Panc1 (cell line): ENCODE results near the gene CISD1. TPM values are rescaled to one million over a fixed set of nuclear protein-coding genes. Genes with fewer than 3 reads are reported as not detected.

Experiments
- ATAC-seq: fragments of 200-7000 bp; cut with Tn5 transposase; 2 replicates; pipeline ENCODE4 v1.9.1; 2020; ENCODE audit warnings: mild to moderate bottlenecking, moderate library complexity
- BruUV-seq: library from RNA; stranded (reverse); fragments of 400-500 nt; replicated peaks from 2 replicates; lab custom pipeline; 2021; lab: Mats Ljungman, UMichigan
- CTCF ChIA-PET: fragments of 300-600 bp; sonication (Branson Sonifier 250); formaldehyde crosslinking; loops from one replicate; lab custom pipeline; 2022; ENCODE audit warnings: antibody characterized with exemption; lab: Charles Lee
- POLR2A ChIA-PET: fragments of 300-600 bp; sonication (Branson Sonifier 250); formaldehyde crosslinking; loops from one replicate; lab custom pipeline; 2022; ENCODE audit warnings: antibody characterized with exemption; lab: Charles Lee
- DNase-seq: peaks from one replicate; pipeline ENCODE4 v3.0.0-alpha.2; 2010; ENCODE audit warnings: low read depth, low spot score
- H3K27ac ChIP-seq: 2 replicates; pipeline ENCODE4 v1.5.1; 2011; ENCODE audit warnings: mild to moderate bottlenecking, low read length, inconsistent platforms
- H3K27me3 ChIP-seq: fragments of 200-500 bp; sonication (Bioruptor generic); 2 replicates; pipeline ENCODE4 v1.6.0; 2014; ENCODE audit warnings: low read length, inconsistent platforms; ENCODE audit not compliant: control insufficient read depth, insufficient read depth
- H3K36me3 ChIP-seq: fragments of 200-500 bp; sonication (Bioruptor generic); 2 replicates; pipeline ENCODE4 v1.5.1; 2014; ENCODE audit warnings: inconsistent platforms, mild to moderate bottlenecking, low read length, moderate library complexity; ENCODE audit not compliant: control insufficient read depth, insufficient read depth
- H3K4me1 ChIP-seq: 2 replicates; pipeline ENCODE4 v1.5.1; 2011; ENCODE audit warnings: inconsistent platforms, mild to moderate bottlenecking, low read length, moderate library complexity; ENCODE audit not compliant: control insufficient read depth, insufficient read depth
- H3K4me3 ChIP-seq, 2 experiments: 2 replicates each; pipeline ENCODE4 v1.5.1; 2011 to 2012; ENCODE audit warnings: low read depth in 2 of 2, low read length in 2 of 2, mild to moderate bottlenecking in 2 of 2, inconsistent platforms in 1 of 2, moderate library complexity in 1 of 2
- H3K9me3 ChIP-seq: fragments of 200-500 bp; sonication (Bioruptor generic); 2 replicates; pipeline ENCODE4 v1.5.1; 2014; ENCODE audit warnings: low read depth, mild to moderate bottlenecking, inconsistent platforms, low read length, moderate library complexity; ENCODE audit not compliant: control insufficient read depth, insufficient read depth
- POLR2AphosphoS5 ChIP-seq: IDR thresholded peaks from 2 replicates; pipeline ENCODE4 v1.6.1; 2012; ENCODE audit warnings: mild to moderate bottlenecking, low read depth, low read length, moderate library complexity
- SIN3A ChIP-seq: IDR thresholded peaks from 2 replicates; pipeline ENCODE4 v1.6.1; 2012; ENCODE audit warnings: low read depth, mild to moderate bottlenecking, low read length, moderate library complexity, borderline replicate concordance; ENCODE audit not compliant: insufficient read depth
- TCF7L2 ChIP-seq: IDR thresholded peaks from 2 replicates; pipeline ENCODE4 v1.6.1; 2011; ENCODE audit warnings: mild to moderate bottlenecking, low read depth, low read length, inconsistent platforms
- in situ Hi-C: cut with HindIII; loops from 2 replicates; pipeline ENCODE4 v1.10.0; 2016; ENCODE audit warnings: low sequenced_read_pairs, low pct_unique_long_range_greater_than_20kb
- intact Hi-C: fragments of 100-400 bp; cut with micrococcal nuclease; formaldehyde crosslinking; loops from one replicate; pipeline ENCODE4 v1.10.0; 2022; ENCODE audit not compliant: unreplicated experiment
- total RNA-seq: library from RNA; stranded (reverse); gene quantifications from one replicate; pipeline ENCODE4 v1.2.1, GENCODE V29; 2021; ENCODE audit not compliant: unreplicated experiment
- TF ChIP-seq, protein P1 (sequence below): fragments of 450-650 bp; IDR thresholded peaks from 2 replicates; pipeline ENCODE4 v1.5.1; 2017; ENCODE audit warnings: mild to moderate bottlenecking
- TF ChIP-seq, protein P2 (sequence below), 2 experiments: IDR thresholded peaks; 2 replicates each; pipeline ENCODE4 v1.6.1; 2011 to 2012; ENCODE audit warnings: low read depth in 2 of 2, control low read depth in 1 of 2, low read length in 1 of 2, mild to moderate bottlenecking in 1 of 2, moderate library complexity in 1 of 2; ENCODE audit not compliant: insufficient read depth in 1 of 2

The CISD1 gene
- total RNA-seq, 1 experiment from 2014 or later, result 64.1 TPM

DNA sequence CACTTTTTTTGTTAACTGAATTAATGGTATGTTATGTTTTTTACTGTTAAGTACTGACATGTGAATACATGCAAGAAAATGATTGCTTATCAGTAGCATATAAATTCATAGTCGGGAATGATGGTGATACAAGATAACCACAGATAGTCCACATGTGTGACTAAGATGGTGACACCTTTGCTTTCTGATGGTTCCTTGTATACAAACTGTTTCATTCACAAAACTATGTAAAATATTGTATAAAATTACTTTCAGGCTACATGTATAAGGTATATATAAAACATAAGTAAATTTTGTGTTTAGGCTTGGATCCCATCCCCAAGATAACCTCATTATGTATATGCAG is 10.0 kb downstream of the CISD1 start:
- no peaks in the 10 kb centered on the region for H3K27me3 ChIP-seq
- intact Hi-C loops (no loop called here), in situ Hi-C loops (no loop called here)
- H3K9me3 ChIP-seq, result no peaks in the 10 kb centered on the region
- ChIA-PET POLR2A (no interaction called here), CTCF (no interaction called here)
- TF ChIP-seq SIN3A (no peak), POLR2AphosphoS5 (no peak), TCF7L2 (no peak)
- TF ChIP-seq, protein P1, sequence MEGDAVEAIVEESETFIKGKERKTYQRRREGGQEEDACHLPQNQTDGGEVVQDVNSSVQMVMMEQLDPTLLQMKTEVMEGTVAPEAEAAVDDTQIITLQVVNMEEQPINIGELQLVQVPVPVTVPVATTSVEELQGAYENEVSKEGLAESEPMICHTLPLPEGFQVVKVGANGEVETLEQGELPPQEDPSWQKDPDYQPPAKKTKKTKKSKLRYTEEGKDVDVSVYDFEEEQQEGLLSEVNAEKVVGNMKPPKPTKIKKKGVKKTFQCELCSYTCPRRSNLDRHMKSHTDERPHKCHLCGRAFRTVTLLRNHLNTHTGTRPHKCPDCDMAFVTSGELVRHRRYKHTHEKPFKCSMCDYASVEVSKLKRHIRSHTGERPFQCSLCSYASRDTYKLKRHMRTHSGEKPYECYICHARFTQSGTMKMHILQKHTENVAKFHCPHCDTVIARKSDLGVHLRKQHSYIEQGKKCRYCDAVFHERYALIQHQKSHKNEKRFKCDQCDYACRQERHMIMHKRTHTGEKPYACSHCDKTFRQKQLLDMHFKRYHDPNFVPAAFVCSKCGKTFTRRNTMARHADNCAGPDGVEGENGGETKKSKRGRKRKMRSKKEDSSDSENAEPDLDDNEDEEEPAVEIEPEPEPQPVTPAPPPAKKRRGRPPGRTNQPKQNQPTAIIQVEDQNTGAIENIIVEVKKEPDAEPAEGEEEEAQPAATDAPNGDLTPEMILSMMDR, result no peak
- TF ChIP-seq, protein P2, sequence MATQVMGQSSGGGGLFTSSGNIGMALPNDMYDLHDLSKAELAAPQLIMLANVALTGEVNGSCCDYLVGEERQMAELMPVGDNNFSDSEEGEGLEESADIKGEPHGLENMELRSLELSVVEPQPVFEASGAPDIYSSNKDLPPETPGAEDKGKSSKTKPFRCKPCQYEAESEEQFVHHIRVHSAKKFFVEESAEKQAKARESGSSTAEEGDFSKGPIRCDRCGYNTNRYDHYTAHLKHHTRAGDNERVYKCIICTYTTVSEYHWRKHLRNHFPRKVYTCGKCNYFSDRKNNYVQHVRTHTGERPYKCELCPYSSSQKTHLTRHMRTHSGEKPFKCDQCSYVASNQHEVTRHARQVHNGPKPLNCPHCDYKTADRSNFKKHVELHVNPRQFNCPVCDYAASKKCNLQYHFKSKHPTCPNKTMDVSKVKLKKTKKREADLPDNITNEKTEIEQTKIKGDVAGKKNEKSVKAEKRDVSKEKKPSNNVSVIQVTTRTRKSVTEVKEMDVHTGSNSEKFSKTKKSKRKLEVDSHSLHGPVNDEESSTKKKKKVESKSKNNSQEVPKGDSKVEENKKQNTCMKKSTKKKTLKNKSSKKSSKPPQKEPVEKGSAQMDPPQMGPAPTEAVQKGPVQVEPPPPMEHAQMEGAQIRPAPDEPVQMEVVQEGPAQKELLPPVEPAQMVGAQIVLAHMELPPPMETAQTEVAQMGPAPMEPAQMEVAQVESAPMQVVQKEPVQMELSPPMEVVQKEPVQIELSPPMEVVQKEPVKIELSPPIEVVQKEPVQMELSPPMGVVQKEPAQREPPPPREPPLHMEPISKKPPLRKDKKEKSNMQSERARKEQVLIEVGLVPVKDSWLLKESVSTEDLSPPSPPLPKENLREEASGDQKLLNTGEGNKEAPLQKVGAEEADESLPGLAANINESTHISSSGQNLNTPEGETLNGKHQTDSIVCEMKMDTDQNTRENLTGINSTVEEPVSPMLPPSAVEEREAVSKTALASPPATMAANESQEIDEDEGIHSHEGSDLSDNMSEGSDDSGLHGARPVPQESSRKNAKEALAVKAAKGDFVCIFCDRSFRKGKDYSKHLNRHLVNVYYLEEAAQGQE (IDR thresholded peaks at IDR 0.05; ENCODE audit: insufficient read depth in 1 of 2, low read depth in 2 of 2, low read length in 1 of 2), result no peak
- peaks cover 16% of the 10 kb centered on the region for H3K4me1 ChIP-seq
- H3K4me3 ChIP-seq, result no peak overlapping the region
- no peak overlapping the region for H3K27ac ChIP-seq
- no TSS peak for BruUV-seq
- ATAC-seq, result no peak
- DNase-seq, result no peak
- peaks cover 9% of the 10 kb centered on the region for H3K36me3 ChIP-seq

DNA sequence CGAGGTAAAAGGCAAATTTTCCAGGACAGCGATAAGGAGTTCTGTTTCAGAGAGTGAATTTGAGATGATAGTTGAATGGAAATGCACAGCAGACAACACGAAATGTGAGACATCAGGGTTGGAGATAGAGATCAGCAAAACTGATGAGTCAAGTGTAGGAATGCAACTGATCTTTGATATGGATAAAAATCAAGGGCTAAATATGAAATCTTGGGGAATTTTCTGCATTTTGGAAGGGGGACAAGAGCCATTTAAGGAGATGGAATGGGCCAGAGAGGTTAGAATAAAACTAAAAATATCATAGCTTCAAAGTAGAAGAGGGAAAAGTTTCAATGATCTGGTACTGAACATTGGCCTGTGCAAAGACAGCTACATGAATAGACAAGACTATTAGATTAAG is 11.5 kb downstream of the CISD1 start:
- no peak for TF ChIP-seq TCF7L2
- TF ChIP-seq POLR2AphosphoS5, result no peak
- TF ChIP-seq, protein P2 (IDR thresholded peaks at IDR 0.05; ENCODE audit: insufficient read depth in 1 of 2, low read depth in 2 of 2, low read length in 1 of 2), result no peak
- no peak for TF ChIP-seq SIN3A
- TF ChIP-seq, protein P1, result no peak
- no peak overlapping the region for H3K4me3 ChIP-seq
- BruUV-seq, result TSS peak; percentile 22
- peaks cover 16% of the 10 kb centered on the region for H3K4me1 ChIP-seq
- no peak for DNase-seq
- no peaks in the 10 kb centered on the region for H3K9me3 ChIP-seq
- peaks cover 12% of the 10 kb centered on the region for H3K36me3 ChIP-seq
- ATAC-seq, result peak; percentile 34; the same call in 1 of the 2 replicates
- H3K27me3 ChIP-seq, result no peaks in the 10 kb centered on the region
- intact Hi-C loops, result no loop called here
- H3K27ac ChIP-seq, result no peak overlapping the region
- CTCF ChIA-PET, result no interaction called here
- in situ Hi-C loops, result no loop called here
- POLR2A ChIA-PET, result no interaction called here
